Activated CD4-positive, alpha-beta T cell treated with anti-CD3 and anti-CD28 coated beads, Interleukin-10, Interleukin-2, amounts not matched to agents 100 ng/mL and 50 ng/mL, durations not matched to agents 16 hours and 8 hours (primary cell): Measurements from ENCODE around the gene GAS7.
A peak's percentile ranks its signal among the peaks of the same experiment; 100 is the strongest.

Experiments used
- DNase-seq: peaks from one replicate; pipeline ENCODE4 v3.0.0-alpha.2; 2020

The GAS7 gene

DNA sequence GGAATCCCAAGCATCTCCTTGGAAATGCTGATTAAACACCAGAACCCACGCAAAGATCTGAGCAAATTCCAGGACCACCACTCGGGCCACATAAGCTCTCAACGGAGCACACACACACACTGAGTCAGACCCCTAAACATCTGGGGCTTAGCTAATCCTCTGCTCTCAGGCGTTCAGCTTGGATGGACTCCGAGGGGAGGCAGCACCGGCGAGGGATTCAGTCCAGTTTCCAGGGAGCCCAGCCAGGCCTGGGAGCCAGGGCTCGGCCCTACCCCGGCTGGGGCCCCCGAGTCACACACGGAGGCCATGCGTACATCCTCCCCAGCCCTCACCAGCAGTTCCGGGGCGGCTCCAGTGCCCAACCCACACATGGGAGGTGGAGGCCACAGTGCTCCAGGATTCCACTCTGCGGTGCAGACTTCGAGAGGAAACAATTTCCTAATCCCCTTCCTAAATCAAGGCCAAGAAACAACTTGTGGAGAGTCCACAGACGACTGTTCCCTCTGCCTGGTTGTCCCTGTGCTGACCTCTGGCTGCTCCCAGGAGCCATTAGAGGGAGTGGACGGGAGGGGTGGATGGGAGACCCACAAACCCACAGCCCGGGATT lies 70.5 kb downstream of the GAS7 start:
- no peak for DNase-seq

DNA sequence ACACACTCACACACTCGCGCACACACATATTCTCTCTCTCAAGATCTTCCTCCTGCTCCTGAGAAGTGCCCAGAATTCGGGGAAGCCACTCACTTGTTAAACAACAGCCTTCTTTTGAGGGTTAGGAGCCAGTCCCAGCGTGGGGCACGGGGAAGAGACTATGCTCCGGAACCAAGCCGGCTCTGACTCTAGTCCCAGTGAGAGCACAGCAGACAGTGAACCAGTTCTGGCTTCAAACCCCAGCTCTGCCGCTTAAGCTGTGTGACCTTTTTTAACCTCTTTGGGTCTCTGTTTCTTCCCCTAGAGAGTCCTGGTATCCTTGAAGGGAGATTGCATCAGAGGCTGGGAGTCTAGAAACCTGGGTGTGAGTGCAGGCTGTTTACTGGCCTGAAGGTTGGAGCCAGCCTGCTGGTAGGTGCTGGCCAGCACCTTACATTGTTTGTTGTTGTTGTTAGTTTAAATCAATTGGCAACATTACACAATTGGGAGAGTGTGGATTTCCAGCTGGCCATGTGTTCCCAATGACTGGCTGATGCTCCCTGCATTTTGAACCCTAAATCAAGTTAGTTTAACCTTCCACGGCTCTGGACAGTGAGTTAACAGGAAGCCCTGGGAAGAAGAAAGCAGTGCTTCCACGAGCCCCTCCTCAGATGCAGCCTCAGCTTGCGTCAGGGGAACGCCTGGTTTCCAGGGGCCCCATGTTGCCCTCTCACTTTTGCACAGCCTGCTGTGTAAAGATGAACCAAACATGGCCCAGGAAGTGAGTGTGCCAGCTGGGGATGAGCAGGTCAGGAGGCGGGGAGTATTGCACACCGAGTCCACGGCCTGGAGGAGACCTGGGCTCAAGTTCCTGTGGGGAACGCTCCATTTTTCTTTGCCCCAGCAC lies 71.5 kb downstream of the GAS7 start:
- DNase-seq = no peak

DNA sequence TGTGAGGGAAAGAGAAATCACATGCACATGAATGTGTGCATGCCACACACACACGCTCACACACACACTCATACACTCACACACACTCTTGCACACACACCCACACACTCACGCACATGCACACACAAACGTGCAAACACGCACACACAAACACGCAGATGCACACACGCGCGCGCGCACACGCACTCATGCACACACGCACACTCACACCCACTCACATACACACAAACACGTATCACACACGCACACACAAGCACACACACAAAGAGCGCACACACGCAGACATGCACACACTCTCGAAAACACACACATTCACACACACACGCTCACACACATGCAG lies 72.2 kb downstream of the GAS7 start:
- DNase-seq = no peak

DNA sequence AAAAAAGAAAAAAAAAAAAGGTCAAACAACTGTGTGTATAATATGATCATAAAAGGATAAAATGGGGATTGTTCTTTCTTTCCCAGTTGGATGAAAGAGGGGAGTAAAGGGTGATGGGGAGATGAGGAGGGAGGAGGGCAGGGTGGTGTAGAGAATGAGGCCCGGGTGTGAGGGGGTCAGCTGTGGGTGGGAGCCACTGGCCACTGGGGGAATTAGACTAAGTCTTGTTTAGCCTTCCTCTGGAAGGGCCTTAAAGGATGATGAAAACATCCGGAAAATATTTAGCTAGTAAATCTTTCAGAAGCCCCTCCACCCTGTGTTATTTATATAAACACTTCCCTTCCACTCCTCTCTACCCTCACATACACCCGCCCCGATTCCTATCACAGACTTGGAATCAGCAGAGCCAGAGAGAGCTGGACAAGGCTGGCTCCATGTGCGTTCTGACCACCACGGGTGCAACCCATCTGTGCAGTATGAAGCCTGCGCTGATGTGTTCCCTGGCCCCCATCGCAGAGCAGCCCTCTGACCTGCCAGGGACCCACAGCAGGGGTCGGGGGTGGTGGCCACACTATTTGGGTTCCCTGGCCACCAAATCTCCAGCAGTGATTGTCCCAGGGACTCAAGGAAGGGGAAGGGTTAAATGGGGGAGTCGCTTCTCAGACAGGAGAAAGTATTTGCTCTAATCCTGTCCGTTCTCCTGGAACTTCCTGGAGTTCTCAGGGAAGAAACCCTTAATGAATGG lies 72.7 kb downstream of the GAS7 start:
- no peak for DNase-seq

DNA sequence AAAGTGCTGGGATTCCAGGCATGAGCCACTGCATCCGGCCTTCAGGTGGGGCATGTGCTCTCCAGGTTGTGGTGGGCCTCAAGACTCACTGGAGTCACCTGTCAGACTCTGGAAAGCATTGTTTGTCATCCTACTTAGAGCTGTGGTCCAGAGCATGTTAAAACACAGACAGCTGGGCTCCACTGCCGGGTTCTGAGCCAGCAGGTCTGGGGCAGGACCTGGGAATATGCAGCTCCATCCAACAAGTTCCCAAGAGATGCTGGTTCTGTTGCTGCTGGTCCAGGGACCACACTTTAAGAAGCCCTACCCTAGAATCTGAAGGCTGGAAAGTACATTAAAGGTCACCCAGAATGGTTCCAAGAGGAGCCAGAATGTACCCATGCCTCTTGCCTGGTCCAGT lies 75.3 kb downstream of the GAS7 start:
- no peak for DNase-seq

DNA sequence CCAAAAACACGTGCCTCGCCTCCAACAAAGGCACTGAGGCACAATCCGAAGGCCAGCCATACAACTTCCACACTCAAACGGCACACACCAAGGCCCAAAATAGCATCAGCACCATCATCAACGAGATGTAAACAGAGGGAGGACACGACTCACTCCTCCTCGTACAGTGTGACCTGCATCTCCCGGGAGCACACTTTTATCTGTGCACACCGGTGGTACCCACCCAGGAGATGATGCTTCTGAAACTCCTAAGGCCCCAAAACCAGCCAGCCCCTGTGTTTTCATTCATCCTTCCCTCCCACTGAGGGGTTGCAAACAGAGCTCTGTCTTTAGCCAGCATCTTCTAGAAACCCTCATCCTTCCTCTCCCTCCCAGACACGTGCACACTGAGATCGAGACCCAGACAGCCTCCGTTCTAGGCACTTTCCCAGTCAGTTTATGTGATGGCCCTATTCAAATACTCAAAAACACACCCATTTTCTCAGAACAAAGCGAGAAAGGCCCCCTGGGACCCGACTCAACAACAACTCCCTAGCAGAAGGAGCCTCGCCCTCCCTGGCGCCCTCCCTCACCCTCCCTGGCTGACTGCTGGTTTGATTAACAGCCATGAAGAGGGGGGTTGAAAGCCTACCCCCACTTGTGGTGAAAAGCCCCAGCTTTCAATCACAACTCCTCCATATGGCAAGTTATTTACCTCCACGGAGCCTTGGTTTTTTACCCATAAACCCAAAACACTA lies 76.3 kb downstream of the GAS7 start:
- no peak for DNase-seq

DNA sequence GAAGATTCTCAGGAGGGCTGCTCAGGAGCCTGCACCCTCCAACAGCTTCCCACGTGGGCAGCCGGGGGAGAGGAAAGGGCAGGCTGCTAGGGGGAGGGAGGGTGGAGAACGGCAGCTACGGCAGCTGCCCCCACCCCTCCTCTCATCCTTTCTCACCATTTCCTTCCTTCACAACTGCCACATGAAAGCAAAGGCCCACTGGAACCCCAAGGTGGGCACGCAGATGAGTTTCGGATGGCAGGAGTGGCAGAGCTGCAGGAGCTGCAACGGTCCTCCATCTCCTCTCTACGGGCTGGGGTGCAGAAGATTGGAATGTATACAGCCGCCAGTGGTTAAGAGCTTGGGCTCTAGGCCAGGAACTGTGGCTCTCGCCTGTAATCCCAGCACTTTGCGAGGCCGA lies 77.7 kb downstream of the GAS7 start:
- DNase-seq = no peak

DNA sequence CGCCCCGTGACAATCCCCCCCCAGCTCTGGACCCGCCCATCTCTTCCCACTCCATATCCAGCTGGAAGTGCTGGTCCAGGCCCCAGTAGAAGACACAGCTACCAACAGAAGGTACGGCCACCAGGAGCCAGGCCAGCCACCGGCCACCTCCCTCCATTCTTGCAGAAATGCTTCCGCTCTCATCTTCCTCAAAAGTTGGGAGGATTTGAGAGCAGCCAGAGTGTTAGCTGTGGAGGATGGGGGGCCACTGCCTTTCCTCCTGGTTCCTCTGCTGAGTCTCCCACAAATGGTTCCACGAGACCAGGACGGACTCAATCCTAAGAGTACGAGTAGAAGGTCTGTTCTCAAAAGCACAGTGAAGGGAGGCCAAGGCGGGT lies 78.3 kb downstream of the GAS7 start:
- DNase-seq = no peak

DNA sequence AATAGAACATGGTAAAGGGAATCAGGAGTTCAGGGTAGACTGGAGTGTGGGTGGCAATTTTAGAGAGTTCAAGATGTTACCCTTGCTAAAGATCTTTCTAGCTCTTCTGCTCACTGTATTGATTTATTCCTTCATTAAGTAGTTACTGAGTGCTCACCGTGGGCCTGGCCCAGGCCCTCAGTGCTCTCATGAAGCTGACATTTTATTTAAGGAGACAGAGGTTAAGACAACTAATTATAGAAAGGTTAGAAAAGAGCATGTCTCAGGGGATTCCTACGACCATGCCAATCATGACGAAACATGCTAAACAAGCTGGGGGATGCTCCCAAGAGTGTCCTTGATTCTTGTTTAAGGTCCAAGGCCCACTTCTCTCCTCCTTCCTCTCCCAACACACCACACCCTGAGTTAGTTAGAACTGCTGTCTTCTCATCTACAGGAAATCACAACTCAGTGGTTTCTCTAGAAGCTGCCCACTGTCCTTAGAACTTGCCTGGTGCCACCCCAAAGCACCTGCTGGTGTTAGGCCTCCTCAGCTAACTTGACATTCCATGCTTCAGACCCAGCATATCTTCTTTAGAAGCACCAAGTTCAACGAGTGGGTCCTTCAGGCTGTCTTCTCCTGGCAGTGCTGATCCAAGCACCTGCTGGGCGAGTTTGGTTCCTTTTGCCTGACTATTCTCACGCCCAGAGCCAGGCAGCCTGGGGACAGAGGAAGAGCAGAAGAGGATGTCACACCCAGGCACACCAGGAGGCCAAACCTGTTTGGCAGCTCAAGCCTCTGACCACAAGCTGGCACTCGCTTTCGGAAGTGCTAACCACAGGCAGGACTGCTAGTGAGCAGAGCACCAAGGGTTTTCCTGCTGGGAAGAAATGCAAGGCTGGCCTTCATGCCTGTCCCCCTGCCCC lies 79.0 kb downstream of the GAS7 start:
- DNase-seq = peak; percentile 39

DNA sequence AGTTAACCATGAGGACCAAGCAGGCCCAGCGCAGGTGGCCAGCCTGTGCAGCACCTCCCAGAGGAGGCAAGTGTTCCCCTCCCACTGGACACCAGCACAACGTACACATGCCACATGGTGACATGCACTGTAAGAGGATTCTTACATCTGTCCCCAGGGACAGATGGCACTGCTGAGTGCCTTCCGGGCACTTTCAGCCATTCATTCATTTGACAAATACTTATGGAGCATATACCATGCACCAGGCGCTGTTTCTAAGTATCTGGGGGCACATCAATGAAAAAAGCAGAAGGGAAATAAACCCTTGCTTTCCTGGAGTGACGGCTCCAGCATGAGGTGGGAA lies 79.6 kb downstream of the GAS7 start:
- no peak for DNase-seq

DNA sequence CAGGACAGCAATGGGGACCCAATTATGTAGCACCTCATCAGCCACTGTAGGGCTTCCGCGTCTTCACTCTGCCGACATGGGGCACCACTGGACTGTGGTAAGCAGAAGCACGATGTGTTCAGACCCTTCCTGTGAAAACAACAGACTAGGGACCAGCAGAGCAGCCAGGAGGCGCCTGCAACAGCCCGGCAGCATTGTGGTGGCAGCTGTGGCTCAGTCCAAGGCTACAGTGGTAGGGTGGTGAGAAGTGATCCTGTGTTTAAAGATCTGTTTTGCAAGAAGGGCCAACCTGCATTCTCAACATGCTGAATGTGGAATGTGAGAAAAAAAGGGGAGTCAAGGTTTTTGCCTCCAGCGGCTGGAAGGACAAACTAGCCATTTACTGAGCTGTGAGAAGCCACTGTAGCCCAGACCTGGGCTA lies 80.8 kb downstream of the GAS7 start:
- DNase-seq = no peak

DNA sequence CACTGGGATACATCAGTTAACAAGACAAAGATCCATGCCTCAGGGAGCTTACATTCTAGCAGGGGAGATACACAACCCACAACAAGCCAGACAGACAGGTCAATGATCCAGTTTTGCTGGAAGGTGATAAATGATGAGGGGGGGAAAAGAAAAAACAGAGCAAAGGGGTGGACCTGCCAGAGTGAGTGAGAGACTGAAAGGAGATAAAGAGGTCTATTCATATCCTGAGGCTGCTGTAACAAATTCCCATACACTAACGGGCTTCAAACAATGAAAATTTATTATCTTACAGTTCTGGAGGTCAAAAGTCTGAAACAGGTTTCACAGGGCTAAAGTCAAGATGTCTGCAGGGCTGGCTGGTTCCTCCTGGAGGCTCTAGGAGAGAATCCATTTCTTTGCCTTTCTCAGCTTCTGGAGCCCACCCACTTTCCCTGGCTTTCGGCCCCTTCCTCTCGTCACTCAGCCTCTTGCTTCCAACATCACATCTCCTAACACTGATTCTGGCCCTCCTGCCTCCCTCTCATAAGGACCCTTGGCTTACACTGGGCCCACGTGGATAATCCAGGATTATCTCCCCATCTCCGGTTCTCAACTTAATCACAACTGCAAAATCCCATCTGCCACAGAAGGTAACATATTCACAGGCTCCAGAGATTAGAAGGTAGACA lies 81.5 kb downstream of the GAS7 start:
- DNase-seq = no peak

DNA sequence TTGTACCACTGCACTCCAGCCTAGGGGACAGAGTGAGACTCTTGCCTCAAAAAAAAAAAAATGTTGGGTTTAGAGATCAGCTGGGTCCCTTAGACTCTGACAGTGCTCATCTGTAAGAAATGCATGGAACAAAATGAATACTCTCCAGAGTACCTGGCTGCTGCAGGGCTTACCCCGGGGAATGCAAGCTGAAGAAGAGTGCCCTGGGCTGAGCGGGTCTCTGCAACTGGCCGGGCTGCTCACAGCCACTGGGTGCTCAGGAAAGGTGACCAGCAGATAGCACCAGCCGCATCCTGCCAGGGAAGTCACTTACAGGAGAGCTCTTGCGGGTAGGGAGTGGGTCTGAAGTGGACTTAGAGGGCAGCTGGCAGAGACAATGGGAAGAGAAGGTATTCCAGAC lies 82.1 kb downstream of the GAS7 start:
- no peak for DNase-seq

DNA sequence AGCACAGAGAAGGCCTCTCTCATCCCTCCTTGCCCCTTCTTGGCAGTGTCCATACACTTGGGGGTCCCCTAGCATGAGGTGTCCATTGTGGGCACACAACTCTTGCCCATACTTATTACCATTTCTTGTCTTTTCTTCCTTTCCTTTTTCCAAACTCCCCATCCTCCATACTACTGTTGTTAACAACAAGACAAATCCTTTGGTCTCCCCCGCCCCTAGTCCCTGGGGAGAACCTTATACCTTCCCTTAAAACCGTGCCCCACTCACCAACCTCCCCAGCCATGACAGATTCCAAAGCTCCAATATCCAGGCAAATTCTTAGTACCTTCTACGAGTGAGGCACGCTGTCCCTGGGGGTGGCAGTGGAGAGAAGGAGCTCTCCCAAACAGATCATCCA lies 82.9 kb downstream of the GAS7 start:
- DNase-seq = no peak

DNA sequence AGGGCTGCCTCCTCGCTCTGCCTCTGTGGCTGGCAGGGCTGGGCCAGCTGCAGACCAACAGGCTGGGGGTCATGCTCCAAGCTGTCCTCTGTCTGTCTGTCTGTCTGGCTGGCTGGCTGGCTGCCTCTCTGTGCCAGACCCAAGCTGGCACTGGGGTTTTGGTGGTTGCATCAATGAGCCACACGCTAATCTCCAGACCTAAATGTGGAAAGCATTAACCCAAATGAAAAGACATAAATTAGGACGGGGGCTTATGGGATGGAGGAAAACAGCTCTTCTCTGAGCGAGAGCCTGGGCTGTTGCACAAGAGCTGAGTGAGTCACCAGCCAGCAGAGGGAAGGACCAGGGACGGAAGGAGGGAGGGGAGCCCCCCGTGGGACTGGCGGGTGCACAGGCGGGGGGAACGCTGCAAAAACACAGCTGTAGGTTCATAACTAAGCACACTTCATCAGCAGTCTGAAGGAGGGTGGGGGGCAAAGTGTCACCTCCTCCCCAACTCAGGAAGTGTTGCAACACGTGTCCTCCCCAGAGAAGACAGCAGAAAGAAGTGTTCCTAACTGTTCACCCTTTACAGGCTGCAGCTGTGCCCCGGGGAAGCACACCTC lies 83.4 kb downstream of the GAS7 start:
- peak; percentile 60 for DNase-seq

DNA sequence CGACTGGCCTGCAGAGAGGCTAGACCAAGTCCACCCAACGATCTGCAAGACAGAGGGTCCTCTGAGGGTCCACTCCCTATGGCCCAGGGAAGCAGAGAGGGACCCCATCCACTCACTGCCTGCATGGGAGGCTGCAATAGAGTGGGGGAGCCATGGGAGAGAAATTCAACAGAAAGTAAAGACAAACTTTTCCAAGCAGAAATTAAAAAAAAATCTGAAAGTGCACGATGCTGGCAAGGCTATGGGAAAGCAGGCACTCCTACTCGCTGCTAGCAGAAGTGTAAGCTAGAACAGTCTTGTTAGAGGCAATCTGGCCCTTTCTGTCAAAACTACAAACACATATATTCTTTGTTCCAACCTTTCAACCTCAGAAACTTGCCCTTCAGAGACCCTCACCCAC lies 85.4 kb downstream of the GAS7 start:
- no peak for DNase-seq

DNA sequence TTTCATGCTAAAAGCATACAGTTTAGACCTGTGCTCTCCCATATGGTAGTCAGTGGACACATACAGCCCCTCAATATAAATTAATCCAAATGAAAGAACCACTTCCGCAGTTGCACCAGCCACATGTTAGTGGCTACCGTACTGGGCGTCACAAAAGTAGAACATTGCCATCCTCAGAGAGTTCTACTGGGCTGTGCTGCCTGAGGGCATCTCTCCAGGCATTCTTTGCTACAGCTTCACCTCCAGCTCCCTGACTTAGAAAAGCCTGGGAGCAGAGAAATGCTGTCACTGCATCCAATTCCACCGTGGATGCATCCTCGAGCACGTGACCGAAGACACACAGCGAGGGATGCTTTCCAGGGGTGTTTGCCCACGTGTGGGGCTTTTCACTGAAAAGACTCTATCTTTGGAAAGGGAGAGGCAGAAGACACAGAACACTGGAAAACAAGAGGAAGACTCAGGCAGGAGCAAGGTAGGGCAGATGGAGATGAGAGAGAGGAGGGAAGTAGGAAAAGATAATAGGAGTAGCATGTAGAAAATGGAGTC lies 86.4 kb downstream of the GAS7 start:
- no peak for DNase-seq

DNA sequence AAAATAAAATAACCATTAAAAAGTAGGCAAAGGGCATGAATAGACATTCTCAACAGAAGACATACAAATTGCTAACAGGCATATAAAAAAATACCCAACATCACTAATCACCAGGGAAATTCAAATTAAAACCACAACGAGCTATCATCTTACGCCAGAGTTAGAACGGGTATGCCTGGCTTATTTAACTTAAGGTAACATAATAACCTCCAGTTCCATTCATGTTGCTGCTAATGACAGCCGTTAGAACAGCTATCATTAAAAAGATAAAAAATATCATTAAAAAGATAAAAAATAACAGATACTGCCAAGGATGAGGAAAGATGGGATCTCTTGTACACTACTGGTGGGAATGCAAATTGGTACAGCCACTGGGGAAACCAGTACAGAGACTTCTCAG lies 89.3 kb downstream of the GAS7 start:
- DNase-seq = no peak

DNA sequence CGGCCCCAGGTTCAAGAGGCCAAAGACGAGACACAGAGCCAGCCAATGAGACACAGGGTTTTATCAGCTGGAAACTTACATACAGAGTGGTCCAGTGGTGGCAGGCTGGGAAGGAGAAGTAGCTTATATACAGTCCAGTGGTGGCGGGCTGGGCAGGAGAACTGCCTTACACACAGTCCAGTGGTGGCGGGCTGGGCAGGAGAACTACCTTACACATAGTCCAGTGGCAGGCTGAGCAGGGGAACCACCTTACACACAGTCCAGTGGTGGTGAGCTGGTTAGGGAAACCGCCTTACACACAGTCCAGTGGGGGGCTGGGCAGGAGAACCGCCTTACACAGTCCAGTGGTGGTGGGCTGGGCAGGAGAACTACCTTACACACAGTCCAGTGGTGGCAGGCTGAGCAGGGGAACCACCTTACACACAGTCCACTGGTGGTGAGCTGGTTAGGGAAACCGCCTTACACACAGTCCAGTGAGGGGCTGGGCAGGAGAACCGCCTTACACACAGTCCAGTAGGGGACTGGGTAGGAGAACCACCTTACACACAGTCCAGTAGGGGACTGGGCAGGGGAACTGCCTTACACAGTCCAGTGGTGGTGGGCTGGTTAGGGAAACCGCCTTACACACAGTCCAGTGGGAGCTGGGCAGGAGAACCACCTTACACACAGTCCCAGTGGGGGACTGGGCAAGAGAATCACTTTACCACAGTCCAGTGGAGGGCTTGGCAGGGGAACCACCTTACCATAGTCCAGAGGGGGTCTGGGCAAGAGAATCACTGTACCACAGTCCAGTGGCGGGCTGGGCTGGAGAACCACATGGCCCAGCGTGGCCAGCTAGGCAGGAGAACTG lies 90.9 kb downstream of the GAS7 start:
- DNase-seq = no peak

DNA sequence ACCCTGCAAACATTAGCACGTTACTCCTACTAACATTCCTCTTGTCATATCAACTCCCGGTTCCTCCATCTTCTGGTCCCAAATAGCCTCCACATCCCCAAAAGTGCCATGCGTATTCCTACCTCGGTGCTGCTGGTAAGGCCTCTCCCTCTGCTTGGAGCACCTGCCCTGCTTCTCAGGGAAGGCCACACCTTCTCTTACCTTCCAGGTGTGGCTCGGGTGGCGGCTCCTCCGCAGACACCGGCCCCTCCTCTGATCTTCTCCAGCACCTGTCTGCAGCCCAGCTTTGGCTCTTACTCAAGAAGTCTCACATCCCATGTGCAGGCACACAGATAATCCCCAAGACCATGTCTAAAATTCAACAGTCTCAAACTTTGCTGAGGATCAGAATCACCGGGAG lies 92.3 kb downstream of the GAS7 start:
- DNase-seq = no peak
